DND-41 (cell line): ENCODE measurements around the gene EPHB2.

Experiments
- EZH2 ChIP-seq: IDR thresholded peaks from 3 replicates; pipeline ENCODE4 v1.6.1; 2012; ENCODE audit warnings: borderline replicate concordance, low read depth, mild to moderate bottlenecking, moderate library complexity, low read length, inconsistent platforms; ENCODE audit not compliant: severe bottlenecking
- TF ChIP-seq, protein P1 (sequence below): IDR thresholded peaks from 2 replicates; pipeline ENCODE4 v1.5.1; 2012; ENCODE audit warnings: borderline replicate concordance, low read length, moderate library complexity, mild to moderate bottlenecking; ENCODE audit not compliant: poor library complexity, severe bottlenecking; ENCODE audit errors: extremely low read depth

DNA sequence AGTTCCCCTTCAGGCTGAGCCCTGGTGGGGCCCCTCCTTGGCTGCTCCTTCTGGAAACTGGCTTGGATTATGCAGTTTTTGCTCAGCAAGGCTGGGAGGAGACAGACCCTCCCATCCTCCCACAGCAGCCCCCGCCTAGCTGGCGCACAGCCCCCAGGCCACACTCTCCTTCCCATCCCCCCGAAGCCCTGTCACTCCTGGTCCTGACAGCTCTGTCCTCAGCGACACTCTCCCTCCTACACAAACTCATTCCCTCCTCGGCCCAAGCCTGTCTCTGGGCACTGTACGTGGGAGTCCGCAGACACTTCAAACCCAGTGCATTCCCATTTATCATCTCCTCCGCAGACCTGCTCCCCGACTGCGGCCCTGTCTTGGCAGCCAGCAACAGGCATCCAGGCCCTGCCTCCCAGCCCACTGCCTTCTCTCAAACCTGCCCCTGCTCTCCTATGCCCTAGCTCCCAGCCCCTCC is 25.0 kb upstream of the EPHB2 start:
- TF ChIP-seq, protein P1, sequence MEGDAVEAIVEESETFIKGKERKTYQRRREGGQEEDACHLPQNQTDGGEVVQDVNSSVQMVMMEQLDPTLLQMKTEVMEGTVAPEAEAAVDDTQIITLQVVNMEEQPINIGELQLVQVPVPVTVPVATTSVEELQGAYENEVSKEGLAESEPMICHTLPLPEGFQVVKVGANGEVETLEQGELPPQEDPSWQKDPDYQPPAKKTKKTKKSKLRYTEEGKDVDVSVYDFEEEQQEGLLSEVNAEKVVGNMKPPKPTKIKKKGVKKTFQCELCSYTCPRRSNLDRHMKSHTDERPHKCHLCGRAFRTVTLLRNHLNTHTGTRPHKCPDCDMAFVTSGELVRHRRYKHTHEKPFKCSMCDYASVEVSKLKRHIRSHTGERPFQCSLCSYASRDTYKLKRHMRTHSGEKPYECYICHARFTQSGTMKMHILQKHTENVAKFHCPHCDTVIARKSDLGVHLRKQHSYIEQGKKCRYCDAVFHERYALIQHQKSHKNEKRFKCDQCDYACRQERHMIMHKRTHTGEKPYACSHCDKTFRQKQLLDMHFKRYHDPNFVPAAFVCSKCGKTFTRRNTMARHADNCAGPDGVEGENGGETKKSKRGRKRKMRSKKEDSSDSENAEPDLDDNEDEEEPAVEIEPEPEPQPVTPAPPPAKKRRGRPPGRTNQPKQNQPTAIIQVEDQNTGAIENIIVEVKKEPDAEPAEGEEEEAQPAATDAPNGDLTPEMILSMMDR: no peak
- no peak for TF ChIP-seq EZH2
